Lung (tissue), 12 donors: Measurements from ENCODE around the gene MCF2L2. TPM values are rescaled to one million over a fixed set of nuclear protein-coding genes. Genes with fewer than 3 reads are reported as not detected.

Experiments used
- ATAC-seq: fragments of 200-7000 bp; cut with Tn5 transposase; one replicate; pipeline ENCODE4 v1.9.1; 2020; ENCODE audit warnings: moderate number of reproducible peaks; ENCODE audit not compliant: insufficient read depth, low FRiP score
- DNase-seq, 3 donors: peaks; one replicate each; pipeline ENCODE4 v3.0.0-alpha.2; 2013 to 2017
- H3K27ac ChIP-seq, 2 donors: one replicate each; pipeline ENCODE4 v1.5.1; 2013; ENCODE audit warnings: mild to moderate bottlenecking in 2 of 2, moderate library complexity in 2 of 2, control low read depth in 1 of 2, inconsistent platforms in 1 of 2, low read depth in 1 of 2, low read length in 1 of 2
- H3K27me3 ChIP-seq, 3 donors: one replicate each; pipeline ENCODE4 v1.5.1; 2013; ENCODE audit warnings: low read length in 2 of 3; ENCODE audit not compliant: control insufficient read depth in 3 of 3, insufficient read depth in 3 of 3
- H3K36me3 ChIP-seq, 4 donors: one replicate each; pipeline ENCODE4 v1.5.1; 2013; ENCODE audit warnings: low read length in 4 of 4, mild to moderate bottlenecking in 1 of 4, moderate library complexity in 1 of 4; ENCODE audit not compliant: control insufficient read depth in 4 of 4, insufficient read depth in 4 of 4
- H3K4me1 ChIP-seq, 5 donors: one replicate each; pipeline ENCODE4 v1.5.1; 2013; ENCODE audit warnings: low read length in 5 of 5, mild to moderate bottlenecking in 2 of 5, moderate library complexity in 1 of 5; ENCODE audit not compliant: control insufficient read depth in 5 of 5, insufficient read depth in 5 of 5
- H3K4me3 ChIP-seq: one replicate; pipeline ENCODE4 v1.5.1; 2013; ENCODE audit warnings: mild to moderate bottlenecking, control low read depth, moderate library complexity
- H3K9ac ChIP-seq, 2 donors: one replicate each; pipeline ENCODE4 v1.5.1; 2013; ENCODE audit warnings: low read length in 2 of 2, control low read depth in 1 of 2; ENCODE audit not compliant: insufficient read depth in 1 of 2
- H3K9me3 ChIP-seq, 4 donors: one replicate each; pipeline ENCODE4 v1.5.1; 2013; ENCODE audit warnings: low read length in 3 of 4, mild to moderate bottlenecking in 1 of 4, moderate library complexity in 1 of 4; ENCODE audit not compliant: control insufficient read depth in 4 of 4, insufficient read depth in 3 of 4
- WGBS, 2 donors: extraction: QIAGEN DNeasy Blood & Tissue Kit; methylation state at CpG; one replicate each; pipeline ENCODE4 v1.1.7; 2013; 5-methylcytosine and 5-hydroxymethylcytosine counted together
- polyA plus RNA-seq, 2 donors: library from polyadenylated mRNA; stranded (reverse); fragments of 200-250 nt; gene quantifications; one replicate each; pipeline ENCODE4 v1.2.1, GENCODE V29; 2013
- total RNA-seq, 2 donors: library from RNA; depleted of rRNA in 1 of 2; stranded (reverse); fragments of >200 nt in 1 of 2; gene quantifications; one replicate each; pipeline ENCODE4 v1.2.1, GENCODE V29; 2014 to 2021
- TF ChIP-seq, protein P1 (sequence below): IDR thresholded peaks from 2 replicates; pipeline ENCODE4 v1.5.1; 2012; ENCODE audit warnings: mild to moderate bottlenecking; ENCODE audit errors: control extremely low read depth, extremely low read depth
- donor health status: control.
- donor health status: control.
- donor health status: Bipolar disorder and iron deficiency.
- donor health status: healthy.
- donor health status: DM: yes; HTN: yes; CAD: no.

MCF2L2 gene
- total and polyA plus RNA-seq, 4 donors, result 0.26 to 1.7 (median 1.0) TPM

DNA sequence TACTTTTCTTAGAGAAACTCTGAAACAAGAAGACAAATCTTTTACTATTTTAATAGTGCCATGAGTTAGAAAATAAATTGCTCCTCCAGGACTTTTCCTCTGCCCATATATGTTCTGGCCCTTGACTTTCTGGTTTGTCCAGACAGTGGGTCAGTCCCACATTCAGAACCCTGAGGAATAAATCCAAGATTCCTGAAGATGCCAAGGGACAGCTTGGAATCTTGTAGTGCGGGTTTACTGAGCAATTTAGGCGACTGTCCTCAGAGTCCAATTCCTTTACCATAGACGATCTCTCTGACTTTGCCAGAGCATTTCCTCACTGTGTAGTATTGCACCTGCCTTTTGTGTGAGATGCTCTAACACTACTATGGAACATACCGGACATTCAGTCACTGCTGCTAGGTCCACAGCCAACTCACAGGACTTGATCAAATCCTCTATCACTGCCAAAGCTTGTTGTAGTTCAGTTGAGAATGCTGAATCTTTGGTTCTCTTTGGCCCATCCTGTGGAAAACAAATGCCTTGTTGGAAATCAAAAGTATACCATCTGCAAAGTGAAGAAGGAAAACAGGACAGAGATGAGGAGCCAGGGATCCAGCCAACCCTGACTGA lies 212.7 kb downstream of the MCF2L2 start:
- Histone ChIP-seq H3K4me3 (no peak overlapping the region), H3K27me3 (no peaks in the 10 kb centered on the region), H3K9me3 (no peaks in the 10 kb centered on the region), H3K36me3 (no peaks in the 10 kb centered on the region), H3K9ac (no peak overlapping the region), H3K27ac (no peak overlapping the region), H3K4me1 (peaks cover 0 to 5% (median 2%) of the 10 kb centered on the region in 5 donors)
- ATAC-seq (no peak), DNase-seq (no peak)
- WGBS, 2 donors, result 91 to 94% methylated on average over 4 of the region's 4 CpGs
- TF ChIP-seq, protein P1, sequence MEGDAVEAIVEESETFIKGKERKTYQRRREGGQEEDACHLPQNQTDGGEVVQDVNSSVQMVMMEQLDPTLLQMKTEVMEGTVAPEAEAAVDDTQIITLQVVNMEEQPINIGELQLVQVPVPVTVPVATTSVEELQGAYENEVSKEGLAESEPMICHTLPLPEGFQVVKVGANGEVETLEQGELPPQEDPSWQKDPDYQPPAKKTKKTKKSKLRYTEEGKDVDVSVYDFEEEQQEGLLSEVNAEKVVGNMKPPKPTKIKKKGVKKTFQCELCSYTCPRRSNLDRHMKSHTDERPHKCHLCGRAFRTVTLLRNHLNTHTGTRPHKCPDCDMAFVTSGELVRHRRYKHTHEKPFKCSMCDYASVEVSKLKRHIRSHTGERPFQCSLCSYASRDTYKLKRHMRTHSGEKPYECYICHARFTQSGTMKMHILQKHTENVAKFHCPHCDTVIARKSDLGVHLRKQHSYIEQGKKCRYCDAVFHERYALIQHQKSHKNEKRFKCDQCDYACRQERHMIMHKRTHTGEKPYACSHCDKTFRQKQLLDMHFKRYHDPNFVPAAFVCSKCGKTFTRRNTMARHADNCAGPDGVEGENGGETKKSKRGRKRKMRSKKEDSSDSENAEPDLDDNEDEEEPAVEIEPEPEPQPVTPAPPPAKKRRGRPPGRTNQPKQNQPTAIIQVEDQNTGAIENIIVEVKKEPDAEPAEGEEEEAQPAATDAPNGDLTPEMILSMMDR, result no peak

DNA sequence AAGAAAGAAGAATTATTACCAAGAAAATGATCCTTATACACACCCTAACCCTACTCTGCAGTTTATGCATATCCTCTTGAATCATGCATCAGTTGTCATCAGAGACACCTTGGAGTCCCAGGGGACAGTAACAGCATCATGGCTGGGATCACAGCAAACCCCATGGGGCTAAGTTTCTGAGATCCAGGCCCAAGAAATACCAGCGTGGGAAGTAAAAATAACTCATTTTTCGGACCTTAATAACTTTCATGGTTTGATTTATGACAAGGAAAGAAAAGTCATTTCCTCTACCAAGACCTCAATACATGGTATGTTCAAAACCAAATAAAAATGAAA lies 214.2 kb downstream of the MCF2L2 start:
- no peak overlapping the region for H3K27ac ChIP-seq
- no peaks in the 10 kb centered on the region for H3K9me3 ChIP-seq
- no peaks in the 10 kb centered on the region for H3K36me3 ChIP-seq
- WGBS, 2 donors, result 37 to 47% methylated on average over 2 of the region's 2 CpGs
- TF ChIP-seq, protein P1, result no peak
- DNase-seq, result no peak
- H3K4me1 ChIP-seq, result peaks cover 0 to 7% (median 2%) of the 10 kb centered on the region in 5 donors
- no peaks in the 10 kb centered on the region for H3K27me3 ChIP-seq
- no peak overlapping the region for H3K4me3 ChIP-seq
- H3K9ac ChIP-seq, result no peak overlapping the region
- ATAC-seq, result no peak

DNA sequence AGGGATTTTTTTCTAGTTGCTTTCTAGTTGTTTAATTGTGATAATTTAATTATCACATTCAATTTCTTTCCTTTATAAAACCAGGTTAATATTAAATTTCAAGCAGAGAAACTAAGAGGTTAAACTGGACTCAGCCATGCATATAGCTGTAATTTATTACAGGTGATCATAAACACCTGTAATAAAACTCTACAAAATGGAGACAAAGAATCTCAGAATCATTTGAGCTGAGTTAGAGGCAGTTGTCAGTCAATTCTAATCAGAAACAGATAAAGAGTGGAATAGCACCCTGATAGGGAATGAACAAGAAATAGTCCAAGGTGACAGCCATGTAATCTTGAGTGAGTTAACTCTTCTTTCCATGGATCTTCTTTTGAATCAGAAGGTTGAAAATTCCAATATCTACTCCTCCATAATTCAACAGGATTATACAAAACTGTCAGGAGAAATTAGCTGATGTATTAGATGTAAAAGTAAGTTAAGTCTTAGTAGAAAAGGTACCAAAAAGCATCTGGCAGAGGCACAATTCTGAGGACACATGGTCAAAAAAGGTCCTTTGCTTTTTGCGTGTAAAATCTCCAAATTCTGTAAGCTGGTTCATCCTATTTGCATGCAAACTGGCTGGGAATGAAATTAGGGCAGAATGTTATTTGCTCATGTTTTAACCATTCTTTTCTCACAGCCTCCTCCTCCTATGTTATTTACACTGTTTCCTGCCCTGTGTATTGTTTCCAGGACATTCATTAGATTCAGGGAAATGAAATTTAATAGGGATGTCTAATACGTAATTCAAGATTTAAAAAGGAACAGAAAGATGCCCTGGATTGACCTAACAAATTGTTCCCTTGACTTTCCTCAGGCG lies 214.8 kb downstream of the MCF2L2 start:
- Histone ChIP-seq H3K4me1 (peaks cover 0 to 7% (median under 1%) of the 10 kb centered on the region in 5 donors), H3K9me3 (no peaks in the 10 kb centered on the region), H3K36me3 (no peaks in the 10 kb centered on the region), H3K27ac (no peak overlapping the region), H3K4me3 (no peak overlapping the region), H3K27me3 (no peaks in the 10 kb centered on the region), H3K9ac (no peak overlapping the region)
- 65 to 75% methylated on average over 3 of the region's 3 CpGs for WGBS, 2 donors
- no peak for DNase-seq
- no peak for ATAC-seq
- TF ChIP-seq, protein P1, result no peak
